ENCODE data around the gene EFCAB11. TPM values are rescaled to one million over a fixed set of nuclear protein-coding genes. Genes with fewer than 3 reads are reported as not detected.

EFCAB11 gene
- total and polyA plus RNA-seq, 2 donors (not counting 1 experiment from before 2014, with no cell fraction given): 4.2 to 13.8 TPM

DNA sequence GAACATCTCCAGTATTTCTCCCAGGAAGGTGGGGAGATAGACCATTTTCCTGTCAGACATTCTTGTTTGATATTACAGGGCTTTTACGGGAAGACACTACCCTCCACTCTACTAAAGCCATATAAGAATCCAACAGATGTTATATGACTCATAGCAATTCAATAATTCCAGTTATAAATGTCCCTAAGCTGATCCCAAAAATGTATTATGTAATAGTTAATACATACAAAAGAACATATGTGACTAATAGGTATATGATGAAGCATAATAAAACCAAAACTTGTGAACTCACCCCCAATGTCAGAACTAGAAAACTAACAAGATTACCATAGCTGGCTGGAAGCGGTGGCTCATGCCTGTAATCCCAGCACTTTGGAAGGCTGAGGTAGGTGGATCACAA, 84.2 kb downstream of the EFCAB11 start:
- H3K9me3 ChIP-seq (ENCODE audit: control extremely low read depth in 1 of 3, control insufficient read depth in 2 of 3, insufficient read depth in 1 of 3, low read length in 2 of 3): peaks cover 0 to 23% (median 11%) of the 10 kb centered on the region in 3 donors
- Mint-ChIP-seq H3K27me3 (no peaks in the 10 kb centered on the region), H3K9me3 (ENCODE audit: insufficient read depth) (peaks cover 4% of the 10 kb centered on the region), H3K27ac (no peak overlapping the region), H3K4me3 (no peak overlapping the region), H3K4me1 (no peaks in the 10 kb centered on the region)
- POLR2A ChIA-PET: no interaction called here
- no peak overlapping the region for H3K9ac ChIP-seq (ENCODE audit: low read length)
- CTCF ChIA-PET: no interaction called here
- H3K27me3 ChIP-seq (replicated peaks in 1 of 4; ENCODE audit: control extremely low read depth in 1 of 4, control insufficient read depth in 3 of 4, insufficient read depth in 4 of 4, low read length in 3 of 4): no peaks in the 10 kb centered on the region
- no peak overlapping the region for H3K4me2 ChIP-seq (replicated peaks; ENCODE audit: low read depth, low read length, poor library complexity, severe bottlenecking)
- no peak overlapping the region for H2AFZ ChIP-seq (ENCODE audit: insufficient read depth, low read depth, low read length, poor library complexity, severe bottlenecking)
- whole genome bisulfite sequencing (ENCODE audit: insufficient coverage): no CpG with 5 or more reads among the region's 2 CpGs
- no peak overlapping the region for H3K4me3 ChIP-seq (ENCODE audit: control extremely low read depth in 1 of 5, extremely low read depth in 1 of 5, insufficient read depth in 1 of 5, low read depth in 2 of 5, low read length in 4 of 5)
- DNase-seq: no peak
- no peaks in the 10 kb centered on the region for H3K4me1 ChIP-seq (ENCODE audit: control insufficient read depth in 2 of 2, insufficient read depth in 2 of 2, low read length in 2 of 2)
- H4K20me1 ChIP-seq (ENCODE audit: control insufficient read depth, insufficient read depth, low read length, poor library complexity, severe bottlenecking): no peaks in the 10 kb centered on the region
- TF ChIP-seq CTCF (IDR thresholded peaks at IDR 0.05) (no peak), EZH2 (IDR thresholded peaks at IDR 0.05; ENCODE audit: borderline replicate concordance, insufficient read depth, low read depth, low read length, poor library complexity, severe bottlenecking) (no peak)
- intact Hi-C loops (cut with micrococcal nuclease): no loop called here
- no peak for ATAC-seq (ENCODE audit: low read depth)
- no peaks in the 10 kb centered on the region for H3K79me2 ChIP-seq (ENCODE audit: control insufficient read depth, insufficient read depth, low read length)
- H3K27ac ChIP-seq (ENCODE audit: low read length in 2 of 2): no peak overlapping the region
- no peaks in the 10 kb centered on the region for H3K36me3 ChIP-seq (replicated peaks in 1 of 2; ENCODE audit: control extremely low read depth in 1 of 2, control insufficient read depth in 1 of 2, extremely low read depth in 1 of 2, insufficient read depth in 2 of 2, low read length in 1 of 2)

GRCh38 chr14:89869606-89870005, 84.9 kb downstream of the EFCAB11 start:
- TF ChIP-seq CTCF (IDR thresholded peaks at IDR 0.05): no peak
- TF ChIP-seq EZH2 (IDR thresholded peaks at IDR 0.05; ENCODE audit: borderline replicate concordance, insufficient read depth, low read depth, low read length, poor library complexity, severe bottlenecking): no peak
- ATAC-seq (ENCODE audit: low read depth) (no peak), DNase-seq (no peak)
- Histone ChIP-seq H3K27ac (ENCODE audit: low read length in 2 of 2) (no peak overlapping the region), H3K36me3 (replicated peaks in 1 of 2; ENCODE audit: control extremely low read depth in 1 of 2, control insufficient read depth in 1 of 2, extremely low read depth in 1 of 2, insufficient read depth in 2 of 2, low read length in 1 of 2) (no peaks in the 10 kb centered on the region), H3K4me3 (ENCODE audit: control extremely low read depth in 1 of 5, extremely low read depth in 1 of 5, insufficient read depth in 1 of 5, low read depth in 2 of 5, low read length in 4 of 5) (no peak overlapping the region), H3K9me3 (ENCODE audit: control extremely low read depth in 1 of 3, control insufficient read depth in 2 of 3, insufficient read depth in 1 of 3, low read length in 2 of 3) (peaks cover 0 to 19% (median 11%) of the 10 kb centered on the region in 3 donors), H2AFZ (ENCODE audit: insufficient read depth, low read depth, low read length, poor library complexity, severe bottlenecking) (no peak overlapping the region), H3K4me1 (ENCODE audit: control insufficient read depth in 2 of 2, insufficient read depth in 2 of 2, low read length in 2 of 2) (no peaks in the 10 kb centered on the region), H3K79me2 (ENCODE audit: control insufficient read depth, insufficient read depth, low read length) (no peaks in the 10 kb centered on the region), H3K9ac (ENCODE audit: low read length) (no peak overlapping the region), H3K27me3 (replicated peaks in 1 of 4; ENCODE audit: control extremely low read depth in 1 of 4, control insufficient read depth in 3 of 4, insufficient read depth in 4 of 4, low read length in 3 of 4) (no peaks in the 10 kb centered on the region), H3K4me2 (replicated peaks; ENCODE audit: low read depth, low read length, poor library complexity, severe bottlenecking) (no peak overlapping the region), H4K20me1 (ENCODE audit: control insufficient read depth, insufficient read depth, low read length, poor library complexity, severe bottlenecking) (no peaks in the 10 kb centered on the region)
- POLR2A ChIA-PET: no interaction called here
- H3K27me3 Mint-ChIP-seq: no peaks in the 10 kb centered on the region
- intact Hi-C loops (cut with micrococcal nuclease): no loop called here
- CTCF ChIA-PET: no interaction called here
- H3K4me1 Mint-ChIP-seq: no peaks in the 10 kb centered on the region
- H3K4me3 Mint-ChIP-seq: no peak overlapping the region
- WGBS (ENCODE audit: insufficient coverage): 100% methylated on average over 1 of the region's 2 CpGs
- H3K27ac Mint-ChIP-seq: no peak overlapping the region
- H3K9me3 Mint-ChIP-seq (ENCODE audit: insufficient read depth): no peaks in the 10 kb centered on the region

Data from B cell (primary cell).